Caco-2 (cell line): ENCODE measurements around the gene EIF4G2. TPM values are rescaled to one million over a fixed set of nuclear protein-coding genes. Genes with fewer than 3 reads are reported as not detected.

Experiments used
- BruUV-seq: library from RNA; stranded (reverse); fragments of 400-500 nt; replicated peaks from 2 replicates; lab custom pipeline; 2021; lab: Mats Ljungman, UMichigan
- CTCF ChIA-PET: fragments of 300-600 bp; sonication (Branson Sonifier 250); formaldehyde crosslinking; loops from one replicate; lab custom pipeline; 2022; ENCODE audit warnings: antibody characterized with exemption; lab: Charles Lee
- POLR2A ChIA-PET: fragments of 300-600 bp; sonication (Branson Sonifier 250); formaldehyde crosslinking; loops from one replicate; lab custom pipeline; 2022; ENCODE audit warnings: antibody characterized with exemption; lab: Charles Lee
- DNase-seq, 2 experiments: peaks; one replicate each; pipeline versions ENCODE4 v3.0.0 to v3.0.0-alpha.2; 2020 to 2022
- H3K27me3 ChIP-seq: replicated peaks from 2 replicates; pipeline ENCODE4 v1.6.0; 2011; ENCODE audit warnings: low read length; ENCODE audit not compliant: control insufficient read depth, insufficient read depth
- H3K36me3 ChIP-seq: 2 replicates; pipeline ENCODE4 v1.5.1; 2011; ENCODE audit warnings: low read length; ENCODE audit not compliant: control insufficient read depth, insufficient read depth
- H3K4me1 ChIP-seq: fragments of 250-450 bp; sonication (Bioruptor Pico); 2 replicates; pipeline ENCODE4 v1.5.1; 2020; ENCODE audit warnings: mild to moderate bottlenecking
- H3K4me3 ChIP-seq: 2 replicates; pipeline ENCODE4 v1.5.1; 2011; ENCODE audit warnings: low read depth, mild to moderate bottlenecking, control low read depth, low read length
- H3K9me3 ChIP-seq: fragments of 250-450 bp; sonication (Bioruptor Pico); 2 replicates; pipeline ENCODE4 v1.5.1; 2020; ENCODE audit warnings: mild to moderate bottlenecking, moderate library complexity
- H3K27ac Mint-ChIP-seq: one replicate; pipeline ENCODE4 v1.8.0; 2022; ENCODE audit warnings: mixed read lengths; ENCODE audit not compliant: unreplicated experiment
- H3K27me3 Mint-ChIP-seq: one replicate; pipeline ENCODE4 v1.8.0; 2022; ENCODE audit warnings: mixed read lengths; ENCODE audit not compliant: insufficient read depth, unreplicated experiment
- H3K36me3 Mint-ChIP-seq: one replicate; pipeline ENCODE4 v1.8.0; 2022; ENCODE audit warnings: mild to moderate bottlenecking, mixed read lengths; ENCODE audit not compliant: insufficient read depth, unreplicated experiment
- H3K4me1 Mint-ChIP-seq: one replicate; pipeline ENCODE4 v1.8.0; 2022; ENCODE audit warnings: low read depth, mixed read lengths; ENCODE audit not compliant: unreplicated experiment
- H3K4me3 Mint-ChIP-seq: one replicate; pipeline ENCODE4 v1.8.0; 2022; ENCODE audit warnings: mild to moderate bottlenecking, moderate library complexity, mixed read lengths; ENCODE audit not compliant: unreplicated experiment
- H3K9me3 Mint-ChIP-seq: one replicate; pipeline ENCODE4 v1.8.0; 2022; ENCODE audit warnings: mixed read lengths; ENCODE audit not compliant: unreplicated experiment
- intact Hi-C: fragments of 100-400 bp; cut with micrococcal nuclease; formaldehyde crosslinking; loops from one replicate; pipeline ENCODE4 v1.10.0; 2022; ENCODE audit not compliant: unreplicated experiment
- total RNA-seq: library from RNA; stranded (reverse); gene quantifications from 2 replicates; pipeline ENCODE4 v1.2.3, GENCODE V29; 2022
- TF ChIP-seq, protein P1 (sequence below), 2 experiments: fragments of 200-600 bp in 1 of 2; IDR thresholded peaks; 1 replicate in 1 of 2; 2 replicates in 1 of 2; pipeline versions ENCODE4 v1.5.1 to v1.8.0; 2011 to 2022; ENCODE audit warnings: antibody characterized with exemption in 1 of 2, control low read depth in 1 of 2, inconsistent platforms in 1 of 2, low read depth in 1 of 2, low read length in 1 of 2, mild to moderate bottlenecking in 1 of 2, moderate library complexity in 1 of 2; ENCODE audit not compliant: insufficient read depth in 1 of 2, severe bottlenecking in 1 of 2, unreplicated experiment in 1 of 2

The EIF4G2 gene
- total RNA-seq, 1 experiment from 2014 or later, result 1,287 TPM

DNA sequence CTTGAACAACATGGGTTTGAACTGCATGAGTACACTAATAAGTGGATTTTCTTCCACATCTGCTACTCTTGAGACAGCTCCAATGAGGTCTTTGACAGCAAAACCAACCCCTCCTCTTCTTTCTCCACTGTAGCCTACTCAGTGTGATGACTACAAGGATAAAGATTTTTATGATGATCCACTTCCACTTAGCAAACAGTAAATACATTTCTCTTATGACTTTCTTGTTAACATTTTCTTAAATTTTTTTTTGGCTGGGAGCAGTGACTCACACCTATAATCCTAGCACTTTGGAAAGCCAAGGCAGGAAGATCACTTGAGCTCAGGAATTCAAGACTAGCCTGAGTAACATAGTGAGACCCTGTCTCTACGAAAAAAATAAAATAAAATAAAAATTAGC lies 9.9 kb upstream of the EIF4G2 start:
- peaks cover 6% of the 10 kb centered on the region for H3K4me1 Mint-ChIP-seq
- Histone ChIP-seq H3K4me3 (no peak overlapping the region), H3K4me1 (no peaks in the 10 kb centered on the region), H3K27me3 (no peaks in the 10 kb centered on the region), H3K9me3 (no peaks in the 10 kb centered on the region), H3K36me3 (no peaks in the 10 kb centered on the region)
- intact Hi-C loops, result no loop called here
- no peak for DNase-seq
- H3K27me3 Mint-ChIP-seq, result no peaks in the 10 kb centered on the region
- H3K27ac Mint-ChIP-seq, result no peak overlapping the region
- TF ChIP-seq, protein P1, sequence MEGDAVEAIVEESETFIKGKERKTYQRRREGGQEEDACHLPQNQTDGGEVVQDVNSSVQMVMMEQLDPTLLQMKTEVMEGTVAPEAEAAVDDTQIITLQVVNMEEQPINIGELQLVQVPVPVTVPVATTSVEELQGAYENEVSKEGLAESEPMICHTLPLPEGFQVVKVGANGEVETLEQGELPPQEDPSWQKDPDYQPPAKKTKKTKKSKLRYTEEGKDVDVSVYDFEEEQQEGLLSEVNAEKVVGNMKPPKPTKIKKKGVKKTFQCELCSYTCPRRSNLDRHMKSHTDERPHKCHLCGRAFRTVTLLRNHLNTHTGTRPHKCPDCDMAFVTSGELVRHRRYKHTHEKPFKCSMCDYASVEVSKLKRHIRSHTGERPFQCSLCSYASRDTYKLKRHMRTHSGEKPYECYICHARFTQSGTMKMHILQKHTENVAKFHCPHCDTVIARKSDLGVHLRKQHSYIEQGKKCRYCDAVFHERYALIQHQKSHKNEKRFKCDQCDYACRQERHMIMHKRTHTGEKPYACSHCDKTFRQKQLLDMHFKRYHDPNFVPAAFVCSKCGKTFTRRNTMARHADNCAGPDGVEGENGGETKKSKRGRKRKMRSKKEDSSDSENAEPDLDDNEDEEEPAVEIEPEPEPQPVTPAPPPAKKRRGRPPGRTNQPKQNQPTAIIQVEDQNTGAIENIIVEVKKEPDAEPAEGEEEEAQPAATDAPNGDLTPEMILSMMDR (IDR thresholded peaks at IDR 0.05; ENCODE audit: insufficient read depth in 1 of 2, low read depth in 1 of 2, low read length in 1 of 2, severe bottlenecking in 1 of 2, unreplicated experiment in 1 of 2), result no peak
- no peaks in the 10 kb centered on the region for H3K36me3 Mint-ChIP-seq
- POLR2A ChIA-PET, result interaction anchor here (1.2 kb wide), 1 partner anchor 10 kb away, joined by 9 read pairs; the partner anchor contains the start of gene EIF4G2
- CTCF ChIA-PET, result no interaction called here
- no peaks in the 10 kb centered on the region for H3K9me3 Mint-ChIP-seq
- BruUV-seq, result no TSS peak
- H3K4me3 Mint-ChIP-seq, result no peak overlapping the region

- no peaks in the 10 kb centered on the region for H3K9me3 ChIP-seq
- DNase-seq, result no peak
- H3K4me1 Mint-ChIP-seq, result peaks cover 11% of the 10 kb centered on the region
- H3K4me1 ChIP-seq, result no peaks in the 10 kb centered on the region
- no peak overlapping the region for H3K4me3 Mint-ChIP-seq
- H3K36me3 ChIP-seq, result no peaks in the 10 kb centered on the region; the same call in 1 of the 2 replicates
- no peaks in the 10 kb centered on the region for H3K9me3 Mint-ChIP-seq
- no peak overlapping the region for H3K27ac Mint-ChIP-seq
- intact Hi-C loops, result no loop called here
- TF ChIP-seq, protein P1 (IDR thresholded peaks at IDR 0.05; ENCODE audit: insufficient read depth in 1 of 2, low read depth in 1 of 2, low read length in 1 of 2, severe bottlenecking in 1 of 2, unreplicated experiment in 1 of 2), result no peak
- no peaks in the 10 kb centered on the region for H3K27me3 ChIP-seq
- no peak overlapping the region for H3K4me3 ChIP-seq
- no TSS peak for BruUV-seq
- ChIA-PET POLR2A (no interaction called here), CTCF (no interaction called here)
- no peaks in the 10 kb centered on the region for H3K27me3 Mint-ChIP-seq
- peaks cover 7% of the 10 kb centered on the region for H3K36me3 Mint-ChIP-seq
Observed at GRCh38 chr11:10813945-10814344, 5.2 kb upstream of the EIF4G2 start.

- H3K27ac Mint-ChIP-seq, result peak overlapping the region; percentile 97
- H3K4me3 ChIP-seq, result peak overlapping the region; percentile 92
- no peaks in the 10 kb centered on the region for H3K27me3 ChIP-seq
- peaks cover 11% of the 10 kb centered on the region for H3K4me1 ChIP-seq
- peaks cover 51% of the 10 kb centered on the region for H3K36me3 Mint-ChIP-seq
- BruUV-seq, result TSS peak; percentile 78
- ChIA-PET CTCF (interaction anchor here (0.6 to 3.6 kb wide), 16 partner anchors 17 to 124 kb away, joined by 3 to 28 read pairs (median 6); partner anchors contain the start of gene ZBED5), POLR2A (interaction anchor here (0.5 to 3.5 kb wide), 44 partner anchors 8 to 1200 kb away, joined by 3 to 174 read pairs (median 7); partner anchors contain the start of genes CTR9, RNF141 and ZBED5)
- H3K36me3 ChIP-seq, result peaks cover 3% of the 10 kb centered on the region
- H3K4me3 Mint-ChIP-seq, result peak overlapping the region; percentile 98
- peaks cover 11% of the 10 kb centered on the region for H3K4me1 Mint-ChIP-seq
- H3K27me3 Mint-ChIP-seq, result no peaks in the 10 kb centered on the region
- DNase-seq, result peak; percentile 58 to 66
- no peaks in the 10 kb centered on the region for H3K9me3 Mint-ChIP-seq
- intact Hi-C loops, result loop anchor here (1.0 to 5.0 kb wide), 5 partner anchors 34 to 121 kb away; partner anchors contain the start of genes CTR9 and ZBED5
- TF ChIP-seq, protein P1 (IDR thresholded peaks at IDR 0.05; ENCODE audit: insufficient read depth in 1 of 2, low read depth in 1 of 2, low read length in 1 of 2, severe bottlenecking in 1 of 2, unreplicated experiment in 1 of 2), result peak in 1 of 2 experiments; percentile 0
- H3K9me3 ChIP-seq, result no peaks in the 10 kb centered on the region
Observed at GRCh38 chr11:10809373-10810160, 841 bp upstream of the EIF4G2 start.
